SK-N-SH (cell line): ENCODE data around the gene CRYBA2. TPM values are rescaled to one million over a fixed set of nuclear protein-coding genes. Genes with fewer than 3 reads are reported as not detected.

Source experiments
- CTCF ChIA-PET: fragments of 300-600, 350-600 bp; formaldehyde crosslinking; extraction: SDS; loops from one replicate; lab custom pipeline; 2021; lab: Yijun Ruan, JAX
- POLR2A ChIA-PET: fragments of 350-600 bp; sonication (Branson Sonifier 250); formaldehyde crosslinking; extraction: SDS; loops from one replicate; lab custom pipeline; 2020; ENCODE audit warnings: antibody characterized with exemption, inconsistent platforms; lab: Yijun Ruan, JAX
- DNase-seq: peaks from one replicate; pipeline ENCODE4 v3.0.0; 2012
- H2AFZ ChIP-seq: fragments of 200-600 bp; sonication (generic); 2 replicates; pipeline ENCODE4 v1.8.1; 2016; ENCODE audit warnings: antibody characterized with exemption, mild to moderate bottlenecking, low read depth
- H3F3A ChIP-seq: fragments of 200-600 bp; sonication (generic); replicated peaks from 2 replicates; pipeline ENCODE3; 2016; ENCODE audit warnings: antibody characterized with exemption, mild to moderate bottlenecking; ENCODE audit not compliant: insufficient read depth
- H3K27ac ChIP-seq, 2 experiments: fragments of 200-500 bp in 1 of 2; fragments of 200-600 bp in 1 of 2; sonication (Bioruptor generic) in 1 of 2; sonication (generic), shearing (Covaris generic) in 1 of 2; 2 replicates each; pipeline versions ENCODE4 v1.5.1 to v1.6.1; 2014 to 2016; ENCODE audit warnings: low read depth in 2 of 2, inconsistent platforms in 1 of 2, low read length in 1 of 2, mild to moderate bottlenecking in 1 of 2, mixed read lengths in 1 of 2
- H3K27me3 ChIP-seq: fragments of 200-600 bp; sonication (generic), shearing (Covaris generic); 2 replicates; pipeline ENCODE4 v1.6.1; 2016; ENCODE audit warnings: mixed run types; ENCODE audit not compliant: insufficient read depth
- H3K36me3 ChIP-seq, 2 experiments: fragments of 200-500 bp in 1 of 2; fragments of 200-600 bp in 1 of 2; sonication (Bioruptor generic) in 1 of 2; sonication (generic) in 1 of 2; replicated peaks in 1 of 2; 2 replicates each; pipeline versions ENCODE3 to v1.5.1; 2014 to 2016; ENCODE audit warnings: low read length in 1 of 2, mild to moderate bottlenecking in 1 of 2; ENCODE audit not compliant: insufficient read depth in 2 of 2, control insufficient read depth in 1 of 2
- H3K4me1 ChIP-seq, 2 experiments: fragments of 200-500 bp in 1 of 2; fragments of 200-600 bp in 1 of 2; sonication (Bioruptor generic) in 1 of 2; sonication (generic), shearing (Covaris generic) in 1 of 2; 2 replicates each; pipeline versions ENCODE4 v1.5.1 to v1.6.1; 2014 to 2016; ENCODE audit warnings: low read depth in 1 of 2, low read length in 1 of 2, mixed run types in 1 of 2; ENCODE audit not compliant: insufficient read depth in 2 of 2, control insufficient read depth in 1 of 2
- H3K4me2 ChIP-seq: fragments of 200-600 bp; sonication (generic), shearing (Covaris generic); 2 replicates; pipeline ENCODE4 v1.6.1; 2017; ENCODE audit warnings: mixed run types
- H3K4me3 ChIP-seq, 2 experiments: fragments of 200-500 bp in 1 of 2; fragments of 200-600 bp in 1 of 2; sonication (Bioruptor generic) in 1 of 2; sonication (generic), shearing (Covaris generic) in 1 of 2; 2 replicates each; pipeline versions ENCODE4 v1.5.1 to v1.8.1; 2014 to 2016; ENCODE audit warnings: low read depth in 2 of 2, inconsistent platforms in 1 of 2, low read length in 1 of 2, mild to moderate bottlenecking in 1 of 2, mixed read lengths in 1 of 2, moderate library complexity in 1 of 2
- H3K79me2 ChIP-seq: fragments of 200-600 bp; sonication (generic); 2 replicates; pipeline ENCODE4 v1.8.1; 2017; ENCODE audit warnings: mild to moderate bottlenecking; ENCODE audit not compliant: insufficient read depth
- H3K9ac ChIP-seq: fragments of 200-600 bp; sonication (generic); 2 replicates; pipeline ENCODE4 v1.6.1; 2017; ENCODE audit warnings: mixed run types
- H3K9me2 ChIP-seq: fragments of 200-600 bp; sonication (generic); 2 replicates; pipeline ENCODE4 v1.6.1; 2017; ENCODE audit warnings: mixed run types
- H3K9me3 ChIP-seq: fragments of 200-600 bp; sonication (generic); 2 replicates; pipeline ENCODE4 v1.6.1; 2017; ENCODE audit warnings: mixed run types, mild to moderate bottlenecking, moderate library complexity
- H4K20me1 ChIP-seq: fragments of 200-600 bp; sonication (generic); 2 replicates; pipeline ENCODE4 v1.6.1; 2017; ENCODE audit warnings: mild to moderate bottlenecking, mixed run types; ENCODE audit not compliant: insufficient read depth
- EZH2phosphoT487 ChIP-seq: fragments of 200-600 bp; sonication (generic); IDR thresholded peaks from 2 replicates; pipeline ENCODE4 v1.6.1; 2017; ENCODE audit warnings: low read depth, mixed run types, mild to moderate bottlenecking, antibody characterized with exemption, moderate library complexity, borderline replicate concordance
- FOXM1 ChIP-seq: IDR thresholded peaks from 2 replicates; pipeline ENCODE4 v1.4.0; 2012; ENCODE audit warnings: low read depth, mild to moderate bottlenecking
- MAX ChIP-seq: IDR thresholded peaks from 2 replicates; pipeline ENCODE4 v1.4.0; 2012; ENCODE audit warnings: low read depth
- MXI1 ChIP-seq: IDR thresholded peaks from 2 replicates; pipeline ENCODE4 v1.6.1; 2012; ENCODE audit warnings: mild to moderate bottlenecking, low read depth, low read length, improper control_type of control experiment
- NFIC ChIP-seq: IDR thresholded peaks from 2 replicates; pipeline ENCODE4 v1.4.0; 2012; ENCODE audit warnings: borderline replicate concordance
- PBX3 ChIP-seq: IDR thresholded peaks from 2 replicates; pipeline ENCODE4; 2012
- POLR2AphosphoS5 ChIP-seq: IDR thresholded peaks from 2 replicates; pipeline ENCODE4 v1.6.1; 2012; ENCODE audit warnings: low read depth, low read length
- RAD21 ChIP-seq: IDR thresholded peaks from 2 replicates; pipeline ENCODE4 v1.6.1; 2012; ENCODE audit warnings: mild to moderate bottlenecking, low read length
- RFX5 ChIP-seq: IDR thresholded peaks from 2 replicates; pipeline ENCODE4 v1.6.1; 2012; ENCODE audit warnings: mild to moderate bottlenecking, improper control_type of control experiment, low read length
- RXRA ChIP-seq: IDR thresholded peaks from 2 replicates; pipeline ENCODE4 v1.4.0; 2012; ENCODE audit warnings: low read depth, mild to moderate bottlenecking, borderline replicate concordance
- TAF1 ChIP-seq: IDR thresholded peaks from 2 replicates; pipeline ENCODE4 v1.6.1; 2012; ENCODE audit warnings: low read depth, mild to moderate bottlenecking, low read length, moderate library complexity, borderline replicate concordance
- TEAD4 ChIP-seq: IDR thresholded peaks from 2 replicates; pipeline ENCODE4 v1.4.0; 2012; ENCODE audit warnings: mild to moderate bottlenecking, borderline replicate concordance; ENCODE audit not compliant: insufficient read depth
- USF2 ChIP-seq: fragments of 150-350 bp; IDR thresholded peaks from 2 replicates; pipeline ENCODE4 v1.6.1; 2017; ENCODE audit warnings: antibody characterized with exemption, low read length, low read depth, borderline replicate concordance
- YY1 ChIP-seq: IDR thresholded peaks from 2 replicates; pipeline ENCODE4 v1.4.0; 2012; ENCODE audit warnings: low read depth, mild to moderate bottlenecking
- ZBTB33 ChIP-seq: IDR thresholded peaks from 2 replicates; pipeline ENCODE4 v1.4.0; 2012; ENCODE audit warnings: low read depth, borderline replicate concordance
- WGBS: methylation state at CpG from one replicate; pipeline ENCODE4 v1.1.6; 2017; ENCODE audit warnings: low lambda C conversion rate; 5-methylcytosine and 5-hydroxymethylcytosine counted together
- polyA plus RNA-seq, 3 experiments: library from polyadenylated mRNA; depleted of rRNA; stranded (reverse); fragments of >200 nt; gene quantifications; 2 replicates each; pipeline ENCODE4 v1.2.3, GENCODE V29; 2012

CRYBA2 gene
- polyA plus RNA-seq, 1 of the 3 experiments (the other 2 are of a cell fraction), result not detected

GRCh38 chr2:219026946-219027345 lies 33.7 kb upstream of the CRYBA2 start:
- ChIA-PET CTCF (interaction anchor here (1.0 to 10.9 kb wide), 13 partner anchors 9 to 175 kb away, joined by 3 to 238 read pairs (median 30); partner anchors contain the start of genes CFAP65, IHH and NHEJ1), POLR2A (no interaction called here)
- H3K9ac ChIP-seq, result no peak overlapping the region
- no peak overlapping the region for H3K27ac ChIP-seq
- DNase-seq, result no peak
- H3K79me2 ChIP-seq, result no peaks in the 10 kb centered on the region
- H3K36me3 ChIP-seq, result no peaks in the 10 kb centered on the region
- no peak overlapping the region for H2AFZ ChIP-seq
- H3F3A ChIP-seq, result no peaks in the 10 kb centered on the region
- H3K9me3 ChIP-seq, result no peaks in the 10 kb centered on the region
- H3K4me2 ChIP-seq, result no peak overlapping the region
- H3K4me3 ChIP-seq, result no peak overlapping the region
- H3K27me3 ChIP-seq, result peaks cover 18% of the 10 kb centered on the region; the same call in 1 of the 2 replicates
- TF ChIP-seq RAD21, result no peak
- TF ChIP-seq MAX, result no peak
- TF ChIP-seq RFX5, result no peak
- TF ChIP-seq USF2, result no peak
- TF ChIP-seq POLR2AphosphoS5, result no peak
- no peak for TF ChIP-seq RXRA
- TF ChIP-seq MXI1, result no peak
- TF ChIP-seq TAF1, result no peak
- no peak for TF ChIP-seq ZBTB33
- no peak for TF ChIP-seq FOXM1
- no peak for TF ChIP-seq NFIC
- TF ChIP-seq TEAD4, result no peak
- no peak for TF ChIP-seq YY1
- no peak for TF ChIP-seq EZH2phosphoT487
- no peak for TF ChIP-seq PBX3
- H3K4me1 ChIP-seq, result peaks cover 0 to 5% of the 10 kb centered on the region in 2 experiments; a peak in 1 of 4 replicates
- WGBS, result 50% methylated on average over 6 of the region's 7 CpGs
- no peaks in the 10 kb centered on the region for H4K20me1 ChIP-seq
- H3K9me2 ChIP-seq, result no peaks in the 10 kb centered on the region
